ENCODE measurements around the gene OR52W1.

The OR52W1 gene

DNA sequence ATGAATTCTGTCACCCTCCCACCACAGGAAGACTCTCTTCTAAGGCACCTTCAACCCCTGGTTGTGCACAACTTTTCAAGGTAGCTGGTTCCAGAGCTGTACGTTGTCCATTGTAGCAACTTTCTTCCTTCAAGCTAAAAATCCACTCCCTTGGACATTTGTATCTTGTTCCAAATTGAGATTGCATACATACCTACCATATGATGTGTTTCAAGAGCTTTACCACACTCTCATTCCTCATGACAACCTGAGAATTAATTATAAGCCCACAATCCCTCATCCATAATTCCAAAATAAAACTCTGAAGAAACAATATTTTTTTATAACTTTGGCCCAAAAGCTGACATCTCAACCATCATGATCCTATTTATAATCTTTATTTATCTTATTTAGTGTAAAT, 3.0 kb downstream of the OR52W1 start:
- DNase-seq (ENCODE audit: extremely low read depth, low read depth) = no peak
- no peak overlapping the region for H3K4me3 ChIP-seq (replicated peaks; ENCODE audit: low read depth, low read length)
- no peak for TF ChIP-seq CTCF (IDR thresholded peaks at IDR 0.05; ENCODE audit: low read depth, low read length, missing control alignments)

GRCh38 chr11:6203327-6203726, 4.3 kb downstream of the OR52W1 start:
- DNase-seq (ENCODE audit: extremely low read depth, low read depth) = no peak
- TF ChIP-seq CTCF (IDR thresholded peaks at IDR 0.05; ENCODE audit: low read depth, low read length, missing control alignments) = no peak
- no peak overlapping the region for H3K4me3 ChIP-seq (replicated peaks; ENCODE audit: low read depth, low read length)

DNA sequence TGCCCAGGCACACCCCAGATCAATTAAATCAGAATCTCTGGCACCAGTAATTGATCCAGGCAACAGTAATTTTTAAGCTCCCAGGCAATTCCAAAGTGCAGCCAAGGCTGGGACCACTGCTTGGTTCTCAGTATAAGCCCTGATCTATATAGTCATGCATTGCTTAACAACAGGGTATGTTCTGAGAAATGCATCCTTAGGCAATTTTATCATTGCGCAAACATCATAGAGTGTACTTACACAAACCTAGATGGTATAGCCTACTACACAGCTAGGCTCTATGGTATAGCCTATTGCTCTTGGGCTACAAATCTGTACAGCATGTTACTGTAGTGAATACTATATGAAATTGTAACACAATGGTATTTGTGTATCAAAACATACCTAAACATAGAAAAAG, 5.7 kb downstream of the OR52W1 start:
- no peak overlapping the region for H3K4me3 ChIP-seq (replicated peaks; ENCODE audit: low read depth, low read length)
- no peak for TF ChIP-seq CTCF (IDR thresholded peaks at IDR 0.05; ENCODE audit: low read depth, low read length, missing control alignments)
- no peak for DNase-seq (ENCODE audit: extremely low read depth, low read depth)

DNA sequence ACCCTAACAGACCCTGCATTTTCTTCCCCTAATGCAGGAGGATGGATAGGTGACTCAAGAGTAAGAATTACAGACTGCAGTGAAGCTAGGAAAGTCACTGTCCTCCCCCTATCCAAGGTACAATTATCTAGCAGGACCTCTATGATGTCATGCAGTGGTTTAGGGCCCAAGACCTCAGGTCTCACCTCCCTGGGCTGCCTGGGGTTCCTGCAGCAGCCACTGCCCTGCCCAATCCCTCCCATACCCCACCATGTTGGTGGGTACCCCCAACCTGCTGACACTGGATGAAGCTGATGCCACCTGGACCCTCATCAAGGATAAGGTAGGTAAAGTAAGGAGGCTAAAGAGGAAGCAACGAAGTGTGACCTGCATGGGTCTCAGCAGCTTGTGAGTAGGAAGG, 6.3 kb downstream of the OR52W1 start, which contains the start of gene C11orf42:
C11orf42 (plus strand) TSS at position 192 of the 400 bp plus-strand sequence; CDS start at position 251, 59 bp downstream.
- no peak for TF ChIP-seq CTCF (IDR thresholded peaks at IDR 0.05; ENCODE audit: low read depth, low read length, missing control alignments)
- H3K4me3 ChIP-seq (replicated peaks; ENCODE audit: low read depth, low read length) = no peak within 1 kb of the TSS
- DNase-seq (ENCODE audit: extremely low read depth, low read depth) = no peak

- DNase-seq (ENCODE audit: extremely low read depth, low read depth) = peak; percentile 7
- no peak overlapping the region for H3K4me3 ChIP-seq (replicated peaks; ENCODE audit: low read depth, low read length)
- no peak for TF ChIP-seq CTCF (IDR thresholded peaks at IDR 0.05; ENCODE audit: low read depth, low read length, missing control alignments)
These were observed 7.6 kb downstream of the OR52W1 start for GRCh38 chr11:6206456-6207180.

GRCh38 chr11:6209801-6210200, 10.8 kb downstream of the OR52W1 start:
- DNase-seq (ENCODE audit: extremely low read depth, low read depth) = no peak
- no peak overlapping the region for H3K4me3 ChIP-seq (replicated peaks; ENCODE audit: low read depth, low read length)
- no peak for TF ChIP-seq CTCF (IDR thresholded peaks at IDR 0.05; ENCODE audit: low read depth, low read length, missing control alignments)

All from HFF-Myc (cell line).